LNCAP (cell line): ENCODE data around the gene SHB.

Experiments
- TF ChIP-seq, protein P1 (sequence below): fragments of 450-650 bp; IDR thresholded peaks from 2 replicates; pipeline ENCODE4 v1.5.1; 2017; ENCODE audit warnings: mild to moderate bottlenecking

The SHB gene

DNA sequence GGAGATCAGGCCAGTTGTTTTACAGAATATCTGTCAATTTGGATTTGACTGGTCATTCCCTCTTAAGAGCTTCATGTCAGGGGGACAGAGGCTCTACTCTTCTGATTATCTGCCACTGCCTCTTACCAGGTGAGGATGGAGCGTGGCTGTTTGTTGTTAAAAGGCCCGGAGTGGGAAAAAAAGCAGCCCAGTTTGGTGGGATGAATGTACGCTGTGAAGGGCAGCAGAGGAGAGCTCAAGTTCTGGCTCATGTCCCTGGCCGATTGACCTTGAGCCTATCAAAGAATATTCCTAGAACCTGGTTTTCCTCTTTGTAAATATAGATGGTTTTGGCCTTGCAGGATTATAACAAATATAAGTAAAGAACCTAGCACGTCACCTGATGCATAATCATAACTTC lies 16.3 kb upstream of the SHB start:
- TF ChIP-seq, protein P1, sequence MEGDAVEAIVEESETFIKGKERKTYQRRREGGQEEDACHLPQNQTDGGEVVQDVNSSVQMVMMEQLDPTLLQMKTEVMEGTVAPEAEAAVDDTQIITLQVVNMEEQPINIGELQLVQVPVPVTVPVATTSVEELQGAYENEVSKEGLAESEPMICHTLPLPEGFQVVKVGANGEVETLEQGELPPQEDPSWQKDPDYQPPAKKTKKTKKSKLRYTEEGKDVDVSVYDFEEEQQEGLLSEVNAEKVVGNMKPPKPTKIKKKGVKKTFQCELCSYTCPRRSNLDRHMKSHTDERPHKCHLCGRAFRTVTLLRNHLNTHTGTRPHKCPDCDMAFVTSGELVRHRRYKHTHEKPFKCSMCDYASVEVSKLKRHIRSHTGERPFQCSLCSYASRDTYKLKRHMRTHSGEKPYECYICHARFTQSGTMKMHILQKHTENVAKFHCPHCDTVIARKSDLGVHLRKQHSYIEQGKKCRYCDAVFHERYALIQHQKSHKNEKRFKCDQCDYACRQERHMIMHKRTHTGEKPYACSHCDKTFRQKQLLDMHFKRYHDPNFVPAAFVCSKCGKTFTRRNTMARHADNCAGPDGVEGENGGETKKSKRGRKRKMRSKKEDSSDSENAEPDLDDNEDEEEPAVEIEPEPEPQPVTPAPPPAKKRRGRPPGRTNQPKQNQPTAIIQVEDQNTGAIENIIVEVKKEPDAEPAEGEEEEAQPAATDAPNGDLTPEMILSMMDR = no peak

DNA sequence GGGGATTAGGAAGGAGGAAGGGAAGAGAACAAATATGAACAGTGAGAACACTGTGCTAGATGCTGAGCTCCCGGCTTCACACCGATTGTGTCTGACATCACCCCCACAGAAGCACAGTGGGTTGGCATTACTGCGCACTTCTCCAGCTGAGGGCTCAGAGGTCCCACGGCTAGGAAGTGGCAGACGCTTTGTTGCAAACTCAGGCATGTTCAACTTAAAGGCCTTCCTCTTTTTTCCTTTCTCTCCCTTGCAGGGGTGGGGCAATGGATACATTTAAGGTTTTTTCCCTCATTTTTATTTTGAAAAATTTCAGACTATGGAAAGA lies 15.5 kb upstream of the SHB start:
- TF ChIP-seq, protein P1 = no peak

DNA sequence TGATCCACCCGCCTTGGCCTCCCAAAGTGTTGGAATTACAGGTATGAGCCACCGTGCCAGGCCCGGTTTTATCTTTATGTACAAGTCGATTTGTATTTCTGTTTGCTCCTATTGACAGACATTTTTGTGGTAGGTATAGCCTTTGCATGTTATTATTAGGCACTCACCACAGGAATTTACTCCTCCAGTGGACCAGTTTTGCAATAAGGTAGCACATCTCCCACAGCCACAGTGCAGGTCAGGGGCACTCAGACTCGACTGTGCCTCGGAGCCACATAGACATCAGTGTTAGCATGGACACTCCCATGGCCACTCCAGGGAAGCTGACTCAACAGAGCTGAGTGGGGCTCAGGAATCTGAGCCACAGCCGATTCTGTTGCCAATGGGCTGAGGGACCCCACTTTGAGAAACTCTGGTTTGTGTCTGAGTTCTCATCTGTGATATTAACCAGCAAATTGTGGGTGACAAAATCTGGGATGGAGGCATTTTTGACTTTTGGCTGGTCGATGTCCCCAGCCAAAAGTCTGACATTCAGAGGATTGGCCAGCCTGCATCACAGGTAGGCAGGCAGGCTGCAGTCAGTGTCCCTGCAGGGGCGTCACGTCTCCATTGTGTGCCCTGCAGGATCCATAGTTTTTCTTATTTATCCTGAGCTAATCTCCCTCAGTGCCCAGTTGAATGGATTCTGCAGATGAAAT lies 15.0 kb upstream of the SHB start:
- TF ChIP-seq, protein P1 = no peak

DNA sequence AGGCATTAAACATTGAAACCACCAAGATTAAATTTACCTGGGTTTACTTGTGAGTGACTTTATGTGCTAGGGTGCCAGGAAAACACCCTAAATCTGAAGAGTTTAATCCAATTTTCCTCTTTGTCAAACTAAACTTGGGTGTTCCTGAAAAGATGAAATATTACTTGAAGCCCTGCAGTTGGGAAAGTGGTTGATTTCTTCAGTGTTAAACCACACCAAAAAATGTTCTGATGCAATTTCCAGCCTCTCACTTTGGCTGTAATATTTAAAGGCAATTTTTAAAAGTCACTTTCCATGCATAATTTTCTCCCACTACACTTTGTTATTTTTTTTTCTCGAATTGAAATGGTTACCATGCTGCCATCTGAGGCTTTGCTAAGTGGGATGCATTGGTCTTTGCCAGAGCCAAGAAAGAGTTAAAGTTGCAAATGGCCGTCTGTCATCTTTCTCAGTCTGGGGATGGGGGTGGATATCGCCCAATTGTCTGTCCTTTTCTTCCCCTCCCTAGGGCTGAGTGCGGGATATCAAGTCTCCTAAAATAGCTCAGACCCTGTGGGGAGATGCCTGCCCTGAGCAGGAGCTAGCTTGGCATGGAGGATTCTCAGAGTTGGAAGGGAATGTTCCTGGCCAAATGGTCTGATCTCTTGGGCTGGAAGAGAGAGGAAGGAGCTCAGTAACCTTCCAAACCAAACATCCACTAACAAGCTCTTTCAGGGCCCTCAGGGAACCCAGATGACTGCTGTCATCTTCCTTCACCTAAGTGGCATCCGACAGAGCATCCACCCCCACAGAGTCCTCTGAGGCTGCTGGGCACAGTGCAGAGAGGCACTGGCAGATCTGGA lies 13.6 kb upstream of the SHB start:
- TF ChIP-seq, protein P1 = no peak

DNA sequence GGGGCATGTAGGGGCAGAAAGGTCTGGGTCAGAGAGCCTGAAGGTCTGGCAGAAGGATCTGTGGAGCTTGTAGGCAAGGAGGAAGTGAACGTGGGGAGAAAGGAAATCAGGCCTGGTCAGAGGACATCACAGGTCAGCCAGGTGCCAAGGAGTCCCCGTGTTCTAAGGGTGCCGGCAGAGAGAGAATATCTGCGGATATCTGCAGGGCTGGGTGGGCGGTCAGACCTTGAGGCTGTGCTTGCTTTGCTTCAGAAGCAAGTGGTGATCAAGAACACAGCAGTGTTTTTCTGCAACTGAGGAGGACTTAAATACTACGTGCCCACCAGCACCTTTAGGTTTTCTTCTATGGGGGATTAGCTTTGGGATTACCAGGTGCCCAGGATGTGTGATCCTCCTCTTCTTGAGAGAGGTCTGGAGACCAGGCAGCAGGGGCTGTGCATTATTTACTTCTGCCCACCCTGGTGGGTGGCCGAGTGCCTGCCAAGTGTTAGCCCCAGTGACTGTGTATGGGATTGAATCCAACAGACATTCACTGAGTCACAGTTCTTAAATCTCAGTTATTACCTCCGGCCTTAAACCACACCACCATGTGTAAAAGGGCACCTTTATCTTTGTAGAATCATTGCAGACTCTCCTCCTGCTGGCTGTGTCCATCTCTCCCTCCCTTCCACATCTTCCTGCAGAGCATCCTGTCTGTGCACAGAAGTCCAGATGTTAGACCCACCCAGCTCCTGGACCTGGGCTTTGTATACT lies 12.5 kb upstream of the SHB start:
- TF ChIP-seq, protein P1 = no peak

DNA sequence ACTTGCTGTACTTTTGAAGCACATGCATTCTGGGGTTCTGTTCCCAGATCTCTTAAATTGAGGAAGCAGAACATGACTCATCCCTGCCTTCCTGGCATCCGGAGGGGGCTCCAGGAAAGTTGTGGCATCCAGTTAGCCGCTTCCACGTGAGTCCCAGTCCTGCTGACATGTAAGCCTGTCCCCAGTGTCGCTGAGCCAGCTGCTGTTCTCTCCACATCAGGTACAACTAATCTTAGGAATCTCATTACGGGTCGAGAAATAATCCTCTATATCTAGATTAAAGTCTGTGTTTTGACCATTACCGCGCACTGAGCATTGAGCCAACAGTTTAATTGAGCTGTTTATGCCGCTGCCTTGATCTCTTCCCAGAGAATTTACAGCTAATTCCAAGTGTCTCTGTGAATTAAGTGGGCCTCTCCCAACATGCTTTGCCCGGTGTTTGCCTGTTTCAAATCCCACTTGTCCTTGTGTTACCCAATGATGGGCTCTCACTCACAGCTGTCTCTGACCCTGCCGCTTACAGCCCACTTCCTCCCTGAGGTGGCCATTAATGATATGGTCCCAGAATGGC lies 10.5 kb upstream of the SHB start:
- TF ChIP-seq, protein P1 = no peak

DNA sequence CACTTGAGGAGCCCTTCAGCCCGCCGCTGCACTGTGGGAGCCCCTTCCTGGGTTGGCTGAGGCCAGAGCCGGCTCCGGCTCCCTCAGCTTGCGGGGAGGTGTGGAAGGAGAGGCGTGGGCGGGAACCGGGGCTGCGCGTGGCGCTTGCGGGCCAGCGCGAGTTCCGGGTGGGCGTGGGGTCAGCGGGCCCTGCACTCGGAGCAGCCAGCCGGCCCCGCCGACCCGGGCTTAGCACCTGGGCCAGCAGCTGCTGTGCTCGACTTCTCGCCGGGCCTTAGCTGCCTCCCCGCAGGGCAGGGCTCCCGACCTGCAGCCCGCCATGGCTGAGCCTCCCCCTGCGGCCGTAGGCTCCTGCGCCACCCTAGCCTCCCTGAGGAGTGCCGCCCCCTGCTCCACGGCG lies 6.2 kb upstream of the SHB start:
- TF ChIP-seq, protein P1 = no peak
